HCT116 (cell line): Measurements from ENCODE around the gene PILRA.

Source experiments
- CEBPB ChIP-seq: IDR thresholded peaks from 2 replicates; pipeline ENCODE4 v1.6.1; 2012; ENCODE audit warnings: low read depth
- EGR1 ChIP-seq: IDR thresholded peaks from 2 replicates; pipeline ENCODE4 v1.6.1; 2012; ENCODE audit warnings: low read depth
- ELF1 ChIP-seq: IDR thresholded peaks from 2 replicates; pipeline ENCODE4 v1.6.1; 2012; ENCODE audit warnings: low read depth, borderline replicate concordance
- EZH2 ChIP-seq: fragments of 200-600 bp; sonication (generic); IDR thresholded peaks from 2 replicates; pipeline ENCODE4 v1.6.1; 2017; ENCODE audit warnings: antibody characterized with exemption, mixed run types
- MAX ChIP-seq: IDR thresholded peaks from 2 replicates; pipeline ENCODE4 v1.6.1; 2012
- POLR2A ChIP-seq: IDR thresholded peaks from 2 replicates; pipeline ENCODE4 v1.7.0; 2011; ENCODE audit warnings: borderline replicate concordance; ENCODE audit not compliant: insufficient read depth, insufficient read length; ENCODE audit errors: extremely low read depth
- POLR2AphosphoS5 ChIP-seq: IDR thresholded peaks from 2 replicates; pipeline ENCODE4 v1.6.1; 2011; ENCODE audit warnings: mild to moderate bottlenecking, low read depth, low read length, moderate library complexity
- RAD21 ChIP-seq: IDR thresholded peaks from 2 replicates; pipeline ENCODE4 v1.6.1; 2012; ENCODE audit warnings: low read depth, mild to moderate bottlenecking
- REST ChIP-seq: IDR thresholded peaks from 2 replicates; pipeline ENCODE4 v1.6.1; 2012; ENCODE audit warnings: low read depth
- SIN3A ChIP-seq: IDR thresholded peaks from 2 replicates; pipeline ENCODE4 v1.6.1; 2012; ENCODE audit warnings: low read depth
- SP1 ChIP-seq: IDR thresholded peaks from 2 replicates; pipeline ENCODE4 v1.6.1; 2012; ENCODE audit warnings: low read depth
- TF ChIP-seq, protein P1 (sequence below), 3 experiments: fragments of 200-600 bp in 1 of 3; sonication (generic) in 1 of 3; IDR thresholded peaks in 2 of 3; conservative IDR thresholded peaks in 1 of 3; 2 replicates each; pipeline ENCODE4 v1.5.1; 2012 to 2017; ENCODE audit warnings: low read depth in 2 of 3, low read length in 2 of 3, antibody characterized with exemption in 1 of 3, borderline replicate concordance in 1 of 3, control low read depth in 1 of 3, mild to moderate bottlenecking in 1 of 3, mixed read lengths in 1 of 3, mixed run types in 1 of 3, moderate library complexity in 1 of 3; ENCODE audit not compliant: insufficient read depth in 1 of 3

DNA sequence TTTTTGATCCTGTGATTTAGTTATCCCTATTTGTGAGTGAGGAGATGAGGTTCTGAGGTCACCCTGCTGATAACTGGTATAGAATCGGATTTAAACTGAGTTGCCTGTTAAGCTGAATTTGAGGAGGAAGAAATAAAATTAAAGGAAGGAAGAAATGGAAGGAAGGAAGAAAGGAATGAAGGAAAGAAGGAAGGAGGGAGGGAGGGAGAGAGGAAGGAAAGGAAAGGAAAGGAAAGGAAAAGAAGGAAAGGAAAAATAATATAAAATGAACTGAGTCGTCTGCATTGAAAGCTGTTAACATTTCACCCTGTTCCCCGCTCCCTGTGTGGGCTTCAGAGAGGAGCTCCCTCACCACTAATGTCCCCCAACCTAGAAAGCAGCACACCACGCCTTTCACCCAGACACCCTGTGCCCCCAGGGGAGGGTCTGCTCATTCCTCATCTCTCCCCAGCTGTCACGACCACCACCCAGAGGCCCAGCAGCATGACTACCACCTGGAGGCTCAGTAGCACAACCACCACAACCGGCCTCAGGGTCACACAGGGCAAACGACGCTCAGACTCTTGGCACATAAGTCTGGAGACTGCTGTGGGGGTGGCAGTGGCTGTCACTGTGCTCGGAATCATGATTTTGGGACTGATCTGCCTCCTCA, 16.3 kb downstream of the PILRA start:
- TF ChIP-seq REST = no peak
- TF ChIP-seq, protein P1, sequence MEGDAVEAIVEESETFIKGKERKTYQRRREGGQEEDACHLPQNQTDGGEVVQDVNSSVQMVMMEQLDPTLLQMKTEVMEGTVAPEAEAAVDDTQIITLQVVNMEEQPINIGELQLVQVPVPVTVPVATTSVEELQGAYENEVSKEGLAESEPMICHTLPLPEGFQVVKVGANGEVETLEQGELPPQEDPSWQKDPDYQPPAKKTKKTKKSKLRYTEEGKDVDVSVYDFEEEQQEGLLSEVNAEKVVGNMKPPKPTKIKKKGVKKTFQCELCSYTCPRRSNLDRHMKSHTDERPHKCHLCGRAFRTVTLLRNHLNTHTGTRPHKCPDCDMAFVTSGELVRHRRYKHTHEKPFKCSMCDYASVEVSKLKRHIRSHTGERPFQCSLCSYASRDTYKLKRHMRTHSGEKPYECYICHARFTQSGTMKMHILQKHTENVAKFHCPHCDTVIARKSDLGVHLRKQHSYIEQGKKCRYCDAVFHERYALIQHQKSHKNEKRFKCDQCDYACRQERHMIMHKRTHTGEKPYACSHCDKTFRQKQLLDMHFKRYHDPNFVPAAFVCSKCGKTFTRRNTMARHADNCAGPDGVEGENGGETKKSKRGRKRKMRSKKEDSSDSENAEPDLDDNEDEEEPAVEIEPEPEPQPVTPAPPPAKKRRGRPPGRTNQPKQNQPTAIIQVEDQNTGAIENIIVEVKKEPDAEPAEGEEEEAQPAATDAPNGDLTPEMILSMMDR (IDR thresholded peaks at IDR 0.05 in 2 of 3, conservative IDR thresholded peaks at IDR 0.05 in 1 of 3; ENCODE audit: borderline replicate concordance in 1 of 3, insufficient read depth in 1 of 3, low read depth in 2 of 3, low read length in 2 of 3) = no peak
- no peak for TF ChIP-seq EZH2
- no peak for TF ChIP-seq POLR2AphosphoS5
- TF ChIP-seq ELF1 = no peak
- no peak for TF ChIP-seq MAX
- TF ChIP-seq SIN3A = no peak
- TF ChIP-seq POLR2A = no peak
- TF ChIP-seq SP1 = no peak
- no peak for TF ChIP-seq EGR1
- no peak for TF ChIP-seq RAD21
- no peak for TF ChIP-seq CEBPB
